Measurements from ENCODE around the gene AEBP1. TPM values are rescaled to one million over a fixed set of nuclear protein-coding genes. Genes with fewer than 3 reads are reported as not detected.

Gene AEBP1
- total RNA-seq, 1 donor from 2014 or later, result 272 TPM

GRCh38 chr7:44076101-44076895, 27.8 kb upstream of the AEBP1 start:
- DNase-seq, result no peak
- H3K4me1 ChIP-seq, result peaks cover 12% of the 10 kb centered on the region

GRCh38 chr7:44077061-44077460, 27.1 kb upstream of the AEBP1 start:
- no peak overlapping the region for H3K27ac ChIP-seq
- H3K27me3 ChIP-seq, result no peaks in the 10 kb centered on the region
- TF ChIP-seq, protein P1, sequence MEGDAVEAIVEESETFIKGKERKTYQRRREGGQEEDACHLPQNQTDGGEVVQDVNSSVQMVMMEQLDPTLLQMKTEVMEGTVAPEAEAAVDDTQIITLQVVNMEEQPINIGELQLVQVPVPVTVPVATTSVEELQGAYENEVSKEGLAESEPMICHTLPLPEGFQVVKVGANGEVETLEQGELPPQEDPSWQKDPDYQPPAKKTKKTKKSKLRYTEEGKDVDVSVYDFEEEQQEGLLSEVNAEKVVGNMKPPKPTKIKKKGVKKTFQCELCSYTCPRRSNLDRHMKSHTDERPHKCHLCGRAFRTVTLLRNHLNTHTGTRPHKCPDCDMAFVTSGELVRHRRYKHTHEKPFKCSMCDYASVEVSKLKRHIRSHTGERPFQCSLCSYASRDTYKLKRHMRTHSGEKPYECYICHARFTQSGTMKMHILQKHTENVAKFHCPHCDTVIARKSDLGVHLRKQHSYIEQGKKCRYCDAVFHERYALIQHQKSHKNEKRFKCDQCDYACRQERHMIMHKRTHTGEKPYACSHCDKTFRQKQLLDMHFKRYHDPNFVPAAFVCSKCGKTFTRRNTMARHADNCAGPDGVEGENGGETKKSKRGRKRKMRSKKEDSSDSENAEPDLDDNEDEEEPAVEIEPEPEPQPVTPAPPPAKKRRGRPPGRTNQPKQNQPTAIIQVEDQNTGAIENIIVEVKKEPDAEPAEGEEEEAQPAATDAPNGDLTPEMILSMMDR (IDR thresholded peaks at IDR 0.05), result no peak
- intact Hi-C loops (cut with DNase I), result no loop called here
- H3K9me3 ChIP-seq, result no peaks in the 10 kb centered on the region
- peaks cover 79% of the 10 kb centered on the region for H3K36me3 ChIP-seq
- DNase-seq (no peak), ATAC-seq (no peak)
- peaks cover 15% of the 10 kb centered on the region for H3K4me1 ChIP-seq
- no peak overlapping the region for H3K4me3 ChIP-seq

More at GRCh38 chr7:44076101-44076895, 27.8 kb upstream of the AEBP1 start:
- ATAC-seq, result no peak
- Histone ChIP-seq H3K36me3 (peaks cover 79% of the 10 kb centered on the region), H3K27ac (no peak overlapping the region), H3K9me3 (no peaks in the 10 kb centered on the region), H3K27me3 (no peaks in the 10 kb centered on the region), H3K4me3 (no peak overlapping the region)
- intact Hi-C loops (cut with DNase I), result no loop called here
- TF ChIP-seq, protein P1 (IDR thresholded peaks at IDR 0.05), result no peak

DNA sequence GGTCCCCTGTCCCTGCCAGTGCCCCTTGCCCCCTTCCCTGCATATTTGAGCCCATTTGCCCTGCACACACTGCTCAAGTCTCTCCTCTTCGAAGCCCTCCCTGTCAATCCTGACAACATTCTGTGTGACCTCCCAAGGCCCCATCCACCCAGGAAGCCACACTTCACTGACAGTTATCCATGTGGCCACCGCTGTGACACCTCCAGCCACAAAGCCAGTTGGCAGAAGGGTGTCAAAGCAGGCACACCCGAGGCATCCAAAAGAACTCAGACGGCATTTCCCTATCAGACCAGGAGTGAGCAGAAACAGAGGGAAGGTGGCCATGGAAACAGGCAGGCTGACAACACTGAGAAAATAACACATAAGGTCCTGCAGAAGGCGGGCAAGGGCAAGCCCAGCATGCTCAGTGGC, 26.5 kb upstream of the AEBP1 start:
- Histone ChIP-seq H3K4me3 (no peak overlapping the region), H3K4me1 (peaks cover 15% of the 10 kb centered on the region), H3K27me3 (no peaks in the 10 kb centered on the region), H3K36me3 (peaks cover 79% of the 10 kb centered on the region), H3K9me3 (no peaks in the 10 kb centered on the region), H3K27ac (no peak overlapping the region)
- intact Hi-C loops (cut with DNase I), result no loop called here
- ATAC-seq (no peak), DNase-seq (no peak)
- TF ChIP-seq, protein P1 (IDR thresholded peaks at IDR 0.05), result no peak

GRCh38 chr7:44078521-44078920, 25.6 kb upstream of the AEBP1 start:
- peaks cover 11% of the 10 kb centered on the region for H3K4me1 ChIP-seq
- peaks cover 72% of the 10 kb centered on the region for H3K36me3 ChIP-seq
- H3K27me3 ChIP-seq, result no peaks in the 10 kb centered on the region
- TF ChIP-seq, protein P1 (IDR thresholded peaks at IDR 0.05), result no peak
- H3K9me3 ChIP-seq, result no peaks in the 10 kb centered on the region
- no peak overlapping the region for H3K27ac ChIP-seq
- no peak overlapping the region for H3K4me3 ChIP-seq
- ATAC-seq (no peak), DNase-seq (no peak)
- intact Hi-C loops (cut with DNase I), result no loop called here

DNA sequence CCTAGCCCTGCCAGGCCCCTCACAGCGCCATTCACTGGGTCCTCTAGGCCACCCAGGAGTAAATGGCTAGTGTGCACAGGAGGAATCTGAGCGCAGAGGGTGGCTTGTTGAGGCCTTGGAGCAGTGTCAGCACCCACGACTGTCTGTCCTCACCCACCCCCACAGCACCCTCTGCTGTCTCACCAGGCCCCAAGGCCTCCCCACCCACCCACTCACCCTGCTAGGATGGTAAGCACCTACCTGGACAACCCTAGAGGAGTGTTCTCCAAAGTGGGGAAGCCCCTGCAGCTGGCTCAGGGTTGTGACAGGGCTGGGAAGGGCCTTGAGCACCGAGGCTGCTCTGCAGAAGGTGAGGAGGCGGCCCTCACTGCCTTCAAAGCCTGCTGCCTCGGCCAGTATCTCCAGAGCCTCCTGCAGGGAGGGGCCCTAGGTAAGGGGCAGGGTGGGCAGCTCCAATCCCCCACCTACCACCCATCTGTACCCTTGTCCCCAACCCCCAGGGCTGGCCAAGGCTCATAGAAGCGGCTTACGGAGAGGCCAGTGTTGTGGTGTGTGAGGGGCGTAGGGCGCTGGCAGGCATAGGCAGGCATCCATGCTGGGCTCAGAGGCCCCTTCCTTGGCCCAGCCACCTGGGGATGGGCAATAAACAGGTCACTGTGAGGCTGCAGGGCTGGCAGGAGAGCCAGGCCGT, 24.7 kb upstream of the AEBP1 start:
- Histone ChIP-seq H3K9me3 (no peaks in the 10 kb centered on the region), H3K4me3 (no peak overlapping the region), H3K27ac (no peak overlapping the region), H3K4me1 (peaks cover 20% of the 10 kb centered on the region), H3K27me3 (no peaks in the 10 kb centered on the region), H3K36me3 (peaks cover 62% of the 10 kb centered on the region)
- TF ChIP-seq, protein P1 (IDR thresholded peaks at IDR 0.05), result no peak
- intact Hi-C loops (cut with DNase I), result no loop called here
- ATAC-seq (no peak), DNase-seq (no peak)

Data from upper lobe of right lung (tissue), 1 donor.